Mononuclear cell (primary cell): ENCODE measurements around the gene RSU1. TPM values are rescaled to one million over a fixed set of nuclear protein-coding genes. Genes with fewer than 3 reads are reported as not detected.

ENCODE experiments used
- H3K27me3 ChIP-seq: 2 replicates; pipeline ENCODE4 v1.6.0; 2011; ENCODE audit warnings: low read length, control low read depth; ENCODE audit not compliant: insufficient read depth
- H3K4me1 ChIP-seq: 2 replicates; pipeline ENCODE4 v1.5.1; 2011; ENCODE audit warnings: mild to moderate bottlenecking, low read length, control low read depth; ENCODE audit not compliant: insufficient read depth
- H3K4me3 ChIP-seq: 2 replicates; pipeline ENCODE4 v1.5.1; 2011; ENCODE audit warnings: mild to moderate bottlenecking, low read length, moderate library complexity
- H3K9me3 ChIP-seq: 2 replicates; pipeline ENCODE4 v1.5.1; 2011; ENCODE audit warnings: low read depth, mild to moderate bottlenecking, control low read depth, low read length
- total RNA-seq: library from RNA; depleted of rRNA; stranded (reverse); fragments of >200 nt; gene quantifications from one replicate; pipeline ENCODE4 v1.2.3, GENCODE V29; 2012

The RSU1 gene
- total RNA-seq, 1 donor, result 80.0 TPM

GRCh38 chr10:16612115-16612980 is 204.9 kb downstream of the RSU1 start:
- Histone ChIP-seq H3K4me3 (no peak overlapping the region), H3K9me3 (peaks cover 13% of the 10 kb centered on the region), H3K27me3 (no peaks in the 10 kb centered on the region), H3K4me1 (no peaks in the 10 kb centered on the region)

GRCh38 chr10:16611037-16611436 is 206.2 kb downstream of the RSU1 start:
- H3K4me1 ChIP-seq, result no peaks in the 10 kb centered on the region
- no peaks in the 10 kb centered on the region for H3K27me3 ChIP-seq
- peaks cover 7% of the 10 kb centered on the region for H3K9me3 ChIP-seq
- H3K4me3 ChIP-seq, result no peak overlapping the region

- Histone ChIP-seq H3K27me3 (no peaks in the 10 kb centered on the region), H3K4me3 (no peak overlapping the region), H3K4me1 (no peaks in the 10 kb centered on the region), H3K9me3 (no peaks in the 10 kb centered on the region)
These were observed 208.0 kb downstream of the RSU1 start for GRCh38 chr10:16609211-16609610.

- no peaks in the 10 kb centered on the region for H3K4me1 ChIP-seq
- H3K27me3 ChIP-seq, result no peaks in the 10 kb centered on the region
- H3K4me3 ChIP-seq, result no peak overlapping the region
- H3K9me3 ChIP-seq, result no peaks in the 10 kb centered on the region
These were observed 210.3 kb downstream of the RSU1 start for GRCh38 chr10:16606923-16607322.

- Histone ChIP-seq H3K4me1 (no peaks in the 10 kb centered on the region), H3K27me3 (no peaks in the 10 kb centered on the region), H3K9me3 (no peaks in the 10 kb centered on the region), H3K4me3 (no peak overlapping the region)
These were observed 210.8 kb downstream of the RSU1 start for GRCh38 chr10:16606421-16606820.

- no peaks in the 10 kb centered on the region for H3K9me3 ChIP-seq
- no peaks in the 10 kb centered on the region for H3K4me1 ChIP-seq
- H3K4me3 ChIP-seq, result no peak overlapping the region
These were observed 213.9 kb downstream of the RSU1 start for GRCh38 chr10:16603308-16603707.

GRCh38 chr10:16602104-16602775 is 215.0 kb downstream of the RSU1 start:
- Histone ChIP-seq H3K4me3 (no peak overlapping the region), H3K27me3 (no peaks in the 10 kb centered on the region), H3K9me3 (no peaks in the 10 kb centered on the region), H3K4me1 (no peaks in the 10 kb centered on the region)

More at GRCh38 chr10:16603308-16603707, 213.9 kb downstream of the RSU1 start:
- H3K27me3 ChIP-seq, result no peaks in the 10 kb centered on the region

GRCh38 chr10:16599662-16600061 is 217.6 kb downstream of the RSU1 start:
- no peaks in the 10 kb centered on the region for H3K4me1 ChIP-seq
- H3K4me3 ChIP-seq, result no peak overlapping the region
- H3K27me3 ChIP-seq, result no peaks in the 10 kb centered on the region
- no peaks in the 10 kb centered on the region for H3K9me3 ChIP-seq

- Histone ChIP-seq H3K4me1 (no peaks in the 10 kb centered on the region), H3K27me3 (no peaks in the 10 kb centered on the region), H3K4me3 (no peak overlapping the region), H3K9me3 (no peaks in the 10 kb centered on the region)
These were observed 219.6 kb downstream of the RSU1 start for GRCh38 chr10:16597656-16598055.

- Histone ChIP-seq H3K4me1 (no peaks in the 10 kb centered on the region), H3K27me3 (no peaks in the 10 kb centered on the region), H3K9me3 (no peaks in the 10 kb centered on the region), H3K4me3 (no peak overlapping the region)
These were observed 224.8 kb downstream of the RSU1 start for GRCh38 chr10:16592378-16592777.

GRCh38 chr10:16586358-16587138 is 230.7 kb downstream of the RSU1 start:
- H3K4me1 ChIP-seq, result no peaks in the 10 kb centered on the region
- H3K9me3 ChIP-seq, result no peaks in the 10 kb centered on the region
- H3K4me3 ChIP-seq, result no peak overlapping the region
- no peaks in the 10 kb centered on the region for H3K27me3 ChIP-seq

GRCh38 chr10:16585103-16585502 is 232.1 kb downstream of the RSU1 start:
- no peaks in the 10 kb centered on the region for H3K9me3 ChIP-seq
- peaks cover 9% of the 10 kb centered on the region for H3K27me3 ChIP-seq
- no peaks in the 10 kb centered on the region for H3K4me1 ChIP-seq
- no peak overlapping the region for H3K4me3 ChIP-seq

- Histone ChIP-seq H3K27me3 (peaks cover 14% of the 10 kb centered on the region), H3K4me1 (no peaks in the 10 kb centered on the region), H3K9me3 (no peaks in the 10 kb centered on the region), H3K4me3 (no peak overlapping the region)
These were observed 233.8 kb downstream of the RSU1 start for GRCh38 chr10:16583382-16583781.

- H3K4me1 ChIP-seq, result no peaks in the 10 kb centered on the region
These were observed 236.0 kb downstream of the RSU1 start for GRCh38 chr10:16581202-16581601.

GRCh38 chr10:16570731-16571130 is 246.5 kb downstream of the RSU1 start:
- Histone ChIP-seq H3K9me3 (no peaks in the 10 kb centered on the region), H3K4me1 (no peaks in the 10 kb centered on the region), H3K27me3 (no peaks in the 10 kb centered on the region), H3K4me3 (no peak overlapping the region)

More at GRCh38 chr10:16581202-16581601, 236.0 kb downstream of the RSU1 start:
- Histone ChIP-seq H3K4me3 (no peak overlapping the region), H3K9me3 (no peaks in the 10 kb centered on the region), H3K27me3 (peaks cover 14% of the 10 kb centered on the region)
